Neural progenitor cell (in vitro differentiated cells): ENCODE results near the gene RAB9B. TPM values are rescaled to one million over a fixed set of nuclear protein-coding genes. Genes with fewer than 3 reads are reported as not detected.

Experiments used
- DNase-seq: peaks from one replicate; pipeline ENCODE4 v3.0.0-alpha.2; 2016; ENCODE audit warnings: low spot score
- H2AFZ ChIP-seq: fragments of 200-600 bp; sonication (generic); replicated peaks from 2 replicates; pipeline ENCODE4 v1.6.1; 2016; ENCODE audit warnings: antibody characterized with exemption
- H3F3A ChIP-seq: fragments of 200-600 bp; sonication (generic); 2 replicates; pipeline ENCODE4 v1.6.1; 2016; ENCODE audit warnings: antibody characterized with exemption, low read depth
- H3K27ac ChIP-seq: fragments of 200-600 bp; sonication (generic); 2 replicates; pipeline ENCODE4 v1.5.1; 2016; ENCODE audit warnings: mild to moderate bottlenecking
- H3K27me3 ChIP-seq: fragments of 200-600 bp; sonication (generic); 2 replicates; pipeline ENCODE4 v1.6.1; 2016; ENCODE audit warnings: mild to moderate bottlenecking, moderate library complexity
- H3K36me3 ChIP-seq: fragments of 200-600 bp; sonication (generic); 2 replicates; pipeline ENCODE4 v1.5.1; 2016
- H3K4me1 ChIP-seq: fragments of 200-600 bp; sonication (generic); 2 replicates; pipeline ENCODE4 v1.6.1; 2016; ENCODE audit warnings: mixed run types
- H3K4me2 ChIP-seq: fragments of 200-600 bp; sonication (generic); 2 replicates; pipeline ENCODE4 v1.6.1; 2016
- H3K4me3 ChIP-seq: fragments of 200-600 bp; sonication (generic); 2 replicates; pipeline ENCODE4 v1.5.1; 2016
- H3K79me2 ChIP-seq: fragments of 200-600 bp; sonication (generic); 2 replicates; pipeline ENCODE4 v1.6.1; 2016; ENCODE audit warnings: low read depth
- H3K9ac ChIP-seq: fragments of 200-600 bp; sonication (generic); 2 replicates; pipeline ENCODE4 v1.6.1; 2016
- H3K9me3 ChIP-seq: fragments of 200-600 bp; sonication (generic); 2 replicates; pipeline ENCODE4 v1.5.1; 2016; ENCODE audit warnings: low read depth
- H4K20me1 ChIP-seq: fragments of 200-600 bp; sonication (generic); 2 replicates; pipeline ENCODE4 v1.6.1; 2016; ENCODE audit warnings: low read depth
- H3K27ac Mint-ChIP-seq: 3 replicates; pipeline ENCODE4 v1.8.0; 2021; ENCODE audit warnings: mixed read lengths
- H3K27me3 Mint-ChIP-seq: 2 replicates; pipeline ENCODE4 v1.8.0; 2022; ENCODE audit warnings: low read depth, mild to moderate bottlenecking, inconsistent platforms, moderate library complexity, mixed read lengths; ENCODE audit not compliant: insufficient read depth
- H3K36me3 Mint-ChIP-seq: 3 replicates; pipeline ENCODE4 v1.8.0; 2021; ENCODE audit warnings: mixed read lengths
- H3K4me1 Mint-ChIP-seq: 3 replicates; pipeline ENCODE4 v1.8.0; 2021; ENCODE audit warnings: mixed read lengths
- H3K4me3 Mint-ChIP-seq: 3 replicates; pipeline ENCODE4 v1.8.0; 2021; ENCODE audit warnings: mild to moderate bottlenecking, moderate library complexity, mixed read lengths
- H3K9me3 Mint-ChIP-seq: 3 replicates; pipeline ENCODE4 v1.8.0; 2020; ENCODE audit warnings: mixed read lengths
- EZH2 ChIP-seq: fragments of 200-600 bp; sonication (generic); IDR thresholded peaks from 2 replicates; pipeline ENCODE4 v1.6.1; 2017; ENCODE audit warnings: antibody characterized with exemption, mild to moderate bottlenecking, moderate library complexity
- EZH2phosphoT487 ChIP-seq: fragments of 200-600 bp; sonication (generic); IDR thresholded peaks from 2 replicates; pipeline ENCODE4 v1.6.1; 2017; ENCODE audit warnings: antibody characterized with exemption
- small RNA-seq: library from RNA; depleted of rRNA; stranded (forward); fragments of <200 nt; gene quantifications from one replicate; pipeline ENCODE3, GENCODE V24; 2015
- total RNA-seq: library from RNA; depleted of rRNA; stranded (reverse); fragments of >200 nt; gene quantifications from 2 replicates; pipeline ENCODE4 v1.2.3, GENCODE V29; 2015; ENCODE audit warnings: low replicate concordance
- TF ChIP-seq, protein P1 (sequence below): fragments of 200-600 bp; sonication (generic); IDR thresholded peaks from 2 replicates; pipeline ENCODE4 v1.5.1; 2017; ENCODE audit warnings: antibody characterized with exemption, mild to moderate bottlenecking

RAB9B gene
- total RNA-seq, 1 donor from 2014 or later, result 2.2 TPM

DNA sequence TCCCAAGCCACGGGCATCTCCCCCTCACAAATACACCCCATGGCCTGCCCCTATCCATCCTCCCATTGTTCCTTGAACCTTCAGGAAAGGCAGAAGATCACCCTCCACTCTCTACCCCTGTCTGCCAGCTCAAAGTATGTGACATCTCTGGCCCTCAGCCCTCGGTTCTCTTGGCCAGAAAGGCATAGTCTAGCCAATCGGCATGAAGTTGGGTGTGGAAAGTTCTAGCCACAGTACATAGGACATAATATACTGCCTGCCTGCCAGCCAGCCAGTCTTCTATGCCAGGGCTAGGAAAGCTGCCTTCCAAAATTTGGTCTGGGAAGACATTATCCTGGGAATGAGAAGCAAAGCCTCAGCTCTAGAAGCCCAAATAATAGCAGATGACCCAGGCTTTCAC is 58.6 kb downstream of the RAB9B start:
- DNase-seq, result no peak
- H3K4me1 Mint-ChIP-seq, result peaks cover 29% of the 10 kb centered on the region

More for the DNA sequence above, 58.6 kb downstream of the RAB9B start:
- H3K9me3 Mint-ChIP-seq, result no peaks in the 10 kb centered on the region
- H3K36me3 ChIP-seq, result no peaks in the 10 kb centered on the region
- peaks cover 17% of the 10 kb centered on the region for H3K79me2 ChIP-seq
- H2AFZ ChIP-seq, result no peak overlapping the region
- no peak for TF ChIP-seq EZH2
- TF ChIP-seq EZH2phosphoT487, result no peak
- TF ChIP-seq, protein P1, sequence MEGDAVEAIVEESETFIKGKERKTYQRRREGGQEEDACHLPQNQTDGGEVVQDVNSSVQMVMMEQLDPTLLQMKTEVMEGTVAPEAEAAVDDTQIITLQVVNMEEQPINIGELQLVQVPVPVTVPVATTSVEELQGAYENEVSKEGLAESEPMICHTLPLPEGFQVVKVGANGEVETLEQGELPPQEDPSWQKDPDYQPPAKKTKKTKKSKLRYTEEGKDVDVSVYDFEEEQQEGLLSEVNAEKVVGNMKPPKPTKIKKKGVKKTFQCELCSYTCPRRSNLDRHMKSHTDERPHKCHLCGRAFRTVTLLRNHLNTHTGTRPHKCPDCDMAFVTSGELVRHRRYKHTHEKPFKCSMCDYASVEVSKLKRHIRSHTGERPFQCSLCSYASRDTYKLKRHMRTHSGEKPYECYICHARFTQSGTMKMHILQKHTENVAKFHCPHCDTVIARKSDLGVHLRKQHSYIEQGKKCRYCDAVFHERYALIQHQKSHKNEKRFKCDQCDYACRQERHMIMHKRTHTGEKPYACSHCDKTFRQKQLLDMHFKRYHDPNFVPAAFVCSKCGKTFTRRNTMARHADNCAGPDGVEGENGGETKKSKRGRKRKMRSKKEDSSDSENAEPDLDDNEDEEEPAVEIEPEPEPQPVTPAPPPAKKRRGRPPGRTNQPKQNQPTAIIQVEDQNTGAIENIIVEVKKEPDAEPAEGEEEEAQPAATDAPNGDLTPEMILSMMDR, result no peak
- H3K27me3 ChIP-seq, result no peaks in the 10 kb centered on the region
- no peaks in the 10 kb centered on the region for H3K36me3 Mint-ChIP-seq
- H3K9ac ChIP-seq, result no peak overlapping the region
- H3K9me3 ChIP-seq, result no peaks in the 10 kb centered on the region
- H3F3A ChIP-seq, result peaks cover 15% of the 10 kb centered on the region
- H3K4me2 ChIP-seq, result no peak overlapping the region
- H3K4me3 ChIP-seq, result no peak overlapping the region
- H4K20me1 ChIP-seq, result no peaks in the 10 kb centered on the region
- H3K27me3 Mint-ChIP-seq, result peaks cover 6% of the 10 kb centered on the region
- H3K27ac ChIP-seq, result no peak overlapping the region
- no peak overlapping the region for H3K27ac Mint-ChIP-seq
- H3K4me1 ChIP-seq, result peaks cover 27% of the 10 kb centered on the region
- H3K4me3 Mint-ChIP-seq, result no peak overlapping the region

Small RNA genes lying within 50 kb of the gene (small RNA-seq; reads per million reads assigned to genes)
- gene RNA5SP511, result not detected

Other genes starting within 250 kb of the RAB9B start
- gene TCEAL4, start 246.7 kb downstream of the RAB9B start, total RNA-seq, result 40.3 and 48.7 TPM in 2 replicates
- gene TCEAL3, start 224.3 kb downstream of the RAB9B start, total RNA-seq, result 12.0 and 12.3 TPM in 2 replicates
- 15.4 and 17.0 TPM in 2 replicates for gene TCEAL1, start 203.3 kb downstream of the RAB9B start, total RNA-seq
- gene MORF4L2, start 145.6 kb downstream of the RAB9B start, total RNA-seq, result 879 and 1,394 TPM in 2 replicates
- 0.46 TPM in 1 of 2 replicates, not detected in the other for gene TMEM31, start 121.3 kb downstream of the RAB9B start, total RNA-seq
- gene PLP1, start 55.4 kb downstream of the RAB9B start, total RNA-seq, result 106 and 107 TPM in 2 replicates
- 30.2 and 47.4 TPM in 2 replicates for gene TMSB15B, start 130.4 kb upstream of the RAB9B start, total RNA-seq
- gene H2BW1, start 181.5 kb upstream of the RAB9B start, total RNA-seq, result not detected in 2 replicates
- gene H2BW2, start 207.7 kb upstream of the RAB9B start, total RNA-seq, result not detected in 2 replicates
- gene TMSB15C, start 244.0 kb upstream of the RAB9B start, total RNA-seq, result 18.8 and 20.6 TPM in 2 replicates